CD14-positive monocyte (primary cell): ENCODE measurements around the gene MAML3. TPM values are rescaled to one million over a fixed set of nuclear protein-coding genes. Genes with fewer than 3 reads are reported as not detected.

Source experiments
- DNase-seq, 3 donors: peaks; one replicate each; pipeline ENCODE4 v3.0.0-alpha.2; 2011 to 2022
- H2AFZ ChIP-seq: 2 replicates; pipeline ENCODE4 v1.6.0; 2012; ENCODE audit warnings: mild to moderate bottlenecking, low read depth, low read length, inconsistent platforms; ENCODE audit not compliant: insufficient read depth, poor library complexity, severe bottlenecking
- H3K27ac ChIP-seq, 2 donors: 1 replicate in 1 of 2; 2 replicates in 1 of 2; pipeline ENCODE4 v1.5.1; 2012 to 2013; ENCODE audit warnings: low read length in 2 of 2, control low read depth in 1 of 2, inconsistent platforms in 1 of 2, low read depth in 1 of 2, mild to moderate bottlenecking in 1 of 2
- H3K27me3 ChIP-seq, 2 donors: one replicate each; pipeline versions ENCODE4 v1.6.0 to v1.6.1; 2011 to 2013; ENCODE audit warnings: low read length in 2 of 2; ENCODE audit not compliant: control insufficient read depth in 2 of 2, insufficient read depth in 2 of 2
- H3K36me3 ChIP-seq, 2 donors: replicated peaks in 1 of 2; 1 replicate in 1 of 2; 2 replicates in 1 of 2; pipeline versions ENCODE4 v1.5.1 to v1.6.1; 2012 to 2013; ENCODE audit warnings: low read length in 2 of 2, control low read depth in 1 of 2, inconsistent platforms in 1 of 2, mild to moderate bottlenecking in 1 of 2; ENCODE audit not compliant: insufficient read depth in 2 of 2, control insufficient read depth in 1 of 2
- H3K4me1 ChIP-seq, 2 donors: 1 replicate in 1 of 2; 2 replicates in 1 of 2; pipeline versions ENCODE4 v1.5.1 to v1.6.1; 2012 to 2013; ENCODE audit warnings: low read length in 2 of 2, control low read depth in 1 of 2, inconsistent platforms in 1 of 2, mild to moderate bottlenecking in 1 of 2, moderate library complexity in 1 of 2; ENCODE audit not compliant: insufficient read depth in 2 of 2, control insufficient read depth in 1 of 2
- H3K4me2 ChIP-seq: replicated peaks from 2 replicates; pipeline ENCODE3; 2012; ENCODE audit warnings: low read length, moderate library complexity, mild to moderate bottlenecking; ENCODE audit not compliant: poor library complexity, severe bottlenecking; ENCODE audit errors: extremely low read depth
- H3K4me3 ChIP-seq, 3 experiments: fragments of 200-600 bp in 1 of 3; sonication (generic) in 1 of 3; replicated peaks in 1 of 3; 1 replicate in 2 of 3; 2 replicates in 1 of 3; pipeline ENCODE4 v1.5.1; 2011 to 2013; ENCODE audit warnings: low read length in 3 of 3, mild to moderate bottlenecking in 3 of 3, control low read depth in 2 of 3, low read depth in 2 of 3, inconsistent platforms in 1 of 3, moderate library complexity in 1 of 3
- H3K79me2 ChIP-seq: 2 replicates; pipeline ENCODE4 v1.6.0; 2012; ENCODE audit warnings: mild to moderate bottlenecking, control low read depth, inconsistent platforms, low read length, moderate library complexity; ENCODE audit not compliant: insufficient read depth
- H3K9ac ChIP-seq: 2 replicates; pipeline ENCODE4 v1.6.0; 2017; ENCODE audit warnings: low read length, mild to moderate bottlenecking; ENCODE audit not compliant: insufficient read depth, poor library complexity, severe bottlenecking
- H3K9me3 ChIP-seq, 2 donors: replicated peaks in 1 of 2; 1 replicate in 1 of 2; 2 replicates in 1 of 2; pipeline versions ENCODE4 v1.5.1 to v1.6.1; 2012 to 2013; ENCODE audit warnings: low read length in 2 of 2, control low read depth in 1 of 2; ENCODE audit not compliant: control insufficient read depth in 1 of 2, insufficient read depth in 1 of 2
- H4K20me1 ChIP-seq: 2 replicates; pipeline ENCODE4 v1.6.0; 2012; ENCODE audit warnings: mild to moderate bottlenecking, low read length, control low read depth, moderate library complexity; ENCODE audit not compliant: insufficient read depth
- H3K27ac Mint-ChIP-seq, 7 donors: one replicate each; pipeline ENCODE4 v1.8.0; 2020; ENCODE audit warnings: mild to moderate bottlenecking in 7 of 7, mixed read lengths in 7 of 7, moderate library complexity in 6 of 7, inconsistent platforms in 2 of 7
- H3K27me3 Mint-ChIP-seq, 3 donors: one replicate each; pipeline ENCODE4 v1.8.0; 2021 to 2022; ENCODE audit warnings: low read depth in 3 of 3, mild to moderate bottlenecking in 3 of 3, mixed read lengths in 3 of 3, moderate library complexity in 3 of 3, inconsistent platforms in 1 of 3
- H3K36me3 Mint-ChIP-seq, 2 donors: one replicate each; pipeline ENCODE4 v1.8.0; 2020; ENCODE audit warnings: mixed read lengths in 2 of 2, inconsistent platforms in 1 of 2, mild to moderate bottlenecking in 1 of 2
- H3K4me1 Mint-ChIP-seq: one replicate; pipeline ENCODE4 v1.8.0; 2020; ENCODE audit warnings: mild to moderate bottlenecking, mixed read lengths
- H3K4me3 Mint-ChIP-seq, 2 donors: one replicate each; pipeline ENCODE4 v1.8.0; 2020; ENCODE audit warnings: mild to moderate bottlenecking in 2 of 2, mixed read lengths in 2 of 2, moderate library complexity in 1 of 2
- H3K9me3 Mint-ChIP-seq, 7 donors: one replicate each; pipeline ENCODE4 v1.8.0; 2020 to 2022; ENCODE audit warnings: mixed read lengths in 7 of 7, mild to moderate bottlenecking in 6 of 7, moderate library complexity in 6 of 7, inconsistent platforms in 2 of 7
- WGBS: methylation state at CpG from one replicate; pipeline ENCODE4 v1.1.5; 2013; ENCODE audit warnings: missing lambda C conversion rate; ENCODE audit not compliant: insufficient coverage; 5-methylcytosine and 5-hydroxymethylcytosine counted together
- intact Hi-C, 2 donors: fragments of 100-400 bp; cut with micrococcal nuclease; formaldehyde crosslinking; loops; one replicate each; pipeline versions ENCODE4 v1.15.0 to v1.15.1; 2023
- polyA plus RNA-seq, 3 donors: library from polyadenylated mRNA; depleted of rRNA in 1 of 3; unstranded in 2 of 3; stranded (reverse) in 1 of 3; fragments of 300-500 nt in 2 of 3; fragments of >200 nt in 1 of 3; fragmentation: Illumina TruSeq in 2 of 3; gene quantifications; 1 replicate in 2 of 3; 2 replicates in 1 of 3; pipeline ENCODE4 v1.2.3, GENCODE V29; 2012 to 2021
- TF ChIP-seq, protein P1 (sequence below): fragments of 200-600 bp; IDR thresholded peaks from one replicate; pipeline ENCODE4 v1.8.0; 2022; ENCODE audit warnings: antibody characterized with exemption, mild to moderate bottlenecking

The MAML3 gene
- polyA plus RNA-seq, 3 donors, result 1.5 to 6.5 (median 2.3) TPM

DNA sequence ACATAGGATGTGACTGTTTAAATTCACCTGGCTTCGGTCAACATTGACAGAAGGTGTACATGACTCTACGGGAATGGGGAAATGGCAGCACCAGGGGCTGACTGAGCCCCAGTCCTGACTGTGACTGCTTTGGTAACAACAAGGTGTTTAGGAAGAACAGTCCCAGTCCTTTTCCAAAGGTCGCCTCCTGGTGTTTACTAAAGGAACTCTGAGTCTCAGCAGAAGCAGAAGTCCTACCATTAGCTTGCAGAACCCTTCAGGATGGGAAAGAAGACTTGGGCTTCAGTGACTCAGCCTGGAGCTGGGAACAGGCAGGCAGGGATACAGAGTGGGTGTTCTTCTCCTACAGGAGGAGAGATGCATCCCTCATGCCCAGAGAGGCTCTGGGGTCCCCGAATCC is 385.1 kb downstream of the MAML3 start:
- Histone ChIP-seq H2AFZ (no peak overlapping the region), H3K36me3 (no peaks in the 10 kb centered on the region), H3K9ac (no peak overlapping the region), H3K4me1 (peaks cover 37 to 43% of the 10 kb centered on the region in 2 donors), H3K27ac (no peak overlapping the region), H3K4me2 (no peak overlapping the region), H3K9me3 (no peaks in the 10 kb centered on the region), H3K4me3 (no peak overlapping the region), H3K79me2 (peaks cover 6% of the 10 kb centered on the region), H4K20me1 (peaks cover 6% of the 10 kb centered on the region), H3K27me3 (no peaks in the 10 kb centered on the region)
- Mint-ChIP-seq H3K9me3 (peaks cover 0 to 2% (median 0%) of the 10 kb centered on the region in 7 donors), H3K27me3 (peaks cover 1% of the 10 kb centered on the region in 3 donors), H3K4me3 (no peak overlapping the region), H3K36me3 (peaks cover 2 to 3% of the 10 kb centered on the region in 2 donors), H3K27ac (no peak overlapping the region), H3K4me1 (peaks cover 45% of the 10 kb centered on the region)
- DNase-seq, result peak in 1 of 3 donors; percentile 18
- intact Hi-C loops, result no loop called here
- TF ChIP-seq, protein P1, sequence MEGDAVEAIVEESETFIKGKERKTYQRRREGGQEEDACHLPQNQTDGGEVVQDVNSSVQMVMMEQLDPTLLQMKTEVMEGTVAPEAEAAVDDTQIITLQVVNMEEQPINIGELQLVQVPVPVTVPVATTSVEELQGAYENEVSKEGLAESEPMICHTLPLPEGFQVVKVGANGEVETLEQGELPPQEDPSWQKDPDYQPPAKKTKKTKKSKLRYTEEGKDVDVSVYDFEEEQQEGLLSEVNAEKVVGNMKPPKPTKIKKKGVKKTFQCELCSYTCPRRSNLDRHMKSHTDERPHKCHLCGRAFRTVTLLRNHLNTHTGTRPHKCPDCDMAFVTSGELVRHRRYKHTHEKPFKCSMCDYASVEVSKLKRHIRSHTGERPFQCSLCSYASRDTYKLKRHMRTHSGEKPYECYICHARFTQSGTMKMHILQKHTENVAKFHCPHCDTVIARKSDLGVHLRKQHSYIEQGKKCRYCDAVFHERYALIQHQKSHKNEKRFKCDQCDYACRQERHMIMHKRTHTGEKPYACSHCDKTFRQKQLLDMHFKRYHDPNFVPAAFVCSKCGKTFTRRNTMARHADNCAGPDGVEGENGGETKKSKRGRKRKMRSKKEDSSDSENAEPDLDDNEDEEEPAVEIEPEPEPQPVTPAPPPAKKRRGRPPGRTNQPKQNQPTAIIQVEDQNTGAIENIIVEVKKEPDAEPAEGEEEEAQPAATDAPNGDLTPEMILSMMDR, result peak; percentile 27
- WGBS, result 100% methylated on average over 3 of the region's 4 CpGs

DNA sequence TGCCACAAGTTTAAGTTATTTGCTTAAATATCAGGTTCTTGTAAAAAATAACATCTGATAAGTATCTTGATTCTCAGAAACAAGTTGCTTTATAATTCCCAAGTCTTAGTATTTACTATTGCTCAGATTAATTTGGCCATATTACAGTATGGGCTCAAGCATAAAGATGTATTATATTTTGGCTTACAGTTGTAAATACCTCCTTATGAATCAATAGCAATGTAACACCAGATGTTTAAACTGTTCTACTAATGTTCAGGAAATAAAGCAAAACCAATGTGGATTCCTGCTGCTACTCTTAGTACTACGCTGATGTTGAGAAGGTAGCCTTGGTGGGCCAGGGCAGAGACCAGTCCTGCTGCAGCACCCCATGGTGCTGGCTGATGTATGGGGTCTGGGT is 385.6 kb downstream of the MAML3 start:
- Histone ChIP-seq H3K4me2 (no peak overlapping the region), H2AFZ (no peak overlapping the region), H3K4me3 (no peak overlapping the region), H3K36me3 (no peaks in the 10 kb centered on the region), H4K20me1 (peaks cover 8% of the 10 kb centered on the region), H3K4me1 (peaks cover 42 to 48% of the 10 kb centered on the region in 2 donors), H3K27ac (no peak overlapping the region), H3K27me3 (no peaks in the 10 kb centered on the region), H3K79me2 (peaks cover 6% of the 10 kb centered on the region), H3K9me3 (no peaks in the 10 kb centered on the region), H3K9ac (no peak overlapping the region)
- WGBS, result 100% methylated on average over 1 of the region's 1 CpG
- H3K36me3 Mint-ChIP-seq, result peaks cover 2 to 3% of the 10 kb centered on the region in 2 donors
- DNase-seq, result no peak
- H3K27ac Mint-ChIP-seq, result no peak overlapping the region
- no peak overlapping the region for H3K4me3 Mint-ChIP-seq
- H3K9me3 Mint-ChIP-seq, result peaks cover 0 to 2% (median 0%) of the 10 kb centered on the region in 7 donors
- intact Hi-C loops, result no loop called here
- peaks cover 1% of the 10 kb centered on the region in 3 donors for H3K27me3 Mint-ChIP-seq
- TF ChIP-seq, protein P1, result no peak
- H3K4me1 Mint-ChIP-seq, result peaks cover 51% of the 10 kb centered on the region
